Measurements from ENCODE around the gene IRF2.

DNA sequence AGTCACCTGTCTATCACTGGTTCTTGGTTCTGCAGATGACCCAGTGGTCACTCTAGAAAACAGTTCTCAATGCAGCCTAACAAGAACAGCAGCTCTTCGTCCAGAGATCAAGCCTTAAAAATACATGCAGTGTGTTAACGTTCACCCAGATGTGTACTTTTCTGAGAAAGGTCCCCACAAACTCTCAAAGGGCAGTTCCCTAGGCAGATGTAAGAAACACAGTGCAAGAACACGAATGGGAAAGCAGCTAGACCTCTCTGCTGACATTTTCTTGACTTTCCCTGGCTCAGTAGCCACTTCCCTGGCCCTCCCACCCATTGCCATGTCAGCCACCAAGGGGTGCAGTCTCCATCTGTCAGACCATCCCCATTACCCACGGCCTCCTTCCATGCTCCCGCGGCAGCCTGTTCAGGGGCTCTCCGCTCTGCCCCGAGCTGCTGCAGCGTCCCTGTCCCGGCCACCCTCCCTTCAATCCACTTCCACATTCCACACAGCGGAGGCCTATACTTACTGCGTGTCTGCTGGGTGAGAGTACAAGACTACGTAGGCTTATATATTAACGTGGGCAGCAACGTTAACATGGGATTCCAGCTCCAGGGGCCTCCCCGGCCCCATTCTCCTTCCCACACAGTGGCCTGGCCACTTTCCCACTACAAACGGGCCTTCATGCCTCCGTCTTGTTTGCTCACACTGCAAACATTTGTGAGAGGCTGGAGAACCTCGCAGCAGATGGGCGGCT, 34.3 kb downstream of the IRF2 start:
- no peak for TF ChIP-seq CTCF (optimal IDR thresholded peaks at IDR 0.05 in 1 of 3, IDR thresholded peaks at IDR 0.05 in 1 of 3, conservative IDR thresholded peaks at IDR 0.05 in 1 of 3; ENCODE audit: extremely low read depth in 1 of 3, insufficient read depth in 2 of 3, low read length in 3 of 3)
- no peak for TF ChIP-seq EZH2 (IDR thresholded peaks at IDR 0.05; ENCODE audit: low read length)
